Medulla oblongata (tissue), 1 donor: ENCODE results near the gene GRPEL1.

ENCODE experiments used
- DNase-seq: peaks from one replicate; pipeline ENCODE4 v3.0.0-alpha.2; 2015; ENCODE audit errors: extremely low spot score

Gene GRPEL1

DNA sequence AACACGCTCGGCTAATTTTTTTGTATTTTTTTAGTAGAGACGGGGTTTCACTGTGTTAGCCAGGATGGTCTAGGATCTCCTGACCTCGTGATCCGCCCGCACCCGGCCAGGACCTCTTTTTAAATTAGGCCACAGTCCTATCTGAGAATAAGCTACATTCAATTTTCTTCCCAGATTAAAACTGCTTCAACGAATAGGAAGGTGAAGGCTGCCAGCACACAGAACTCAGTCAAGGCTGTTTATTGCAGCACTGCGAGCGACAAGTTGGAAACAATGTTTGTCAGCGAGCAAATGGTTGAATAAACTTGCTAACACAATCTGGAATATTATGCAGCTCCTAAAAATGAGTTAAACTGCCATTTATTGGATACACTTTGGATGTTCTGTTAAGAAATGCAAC lies 1.9 kb downstream of the GRPEL1 start:
- DNase-seq: no peak

DNA sequence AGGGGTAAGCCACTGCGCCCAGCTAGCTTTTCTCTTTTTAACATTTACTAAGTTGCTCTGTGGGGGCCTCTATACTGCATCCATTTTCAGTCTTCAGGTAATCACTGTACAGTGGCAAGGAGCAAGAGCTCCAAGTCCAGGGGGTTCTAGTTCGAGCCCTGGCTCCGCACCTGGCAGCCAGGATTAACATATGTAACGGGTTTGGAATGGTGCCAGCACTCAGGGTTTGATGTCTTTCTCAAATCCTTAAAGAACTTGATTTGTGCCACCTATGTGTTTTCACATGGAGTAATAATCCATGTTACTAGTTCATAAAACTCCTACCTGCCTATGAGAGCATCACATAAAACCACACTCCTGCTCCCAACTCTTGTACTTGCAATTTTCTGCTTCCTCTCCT lies 4.5 kb downstream of the GRPEL1 start:
- no peak for DNase-seq

DNA sequence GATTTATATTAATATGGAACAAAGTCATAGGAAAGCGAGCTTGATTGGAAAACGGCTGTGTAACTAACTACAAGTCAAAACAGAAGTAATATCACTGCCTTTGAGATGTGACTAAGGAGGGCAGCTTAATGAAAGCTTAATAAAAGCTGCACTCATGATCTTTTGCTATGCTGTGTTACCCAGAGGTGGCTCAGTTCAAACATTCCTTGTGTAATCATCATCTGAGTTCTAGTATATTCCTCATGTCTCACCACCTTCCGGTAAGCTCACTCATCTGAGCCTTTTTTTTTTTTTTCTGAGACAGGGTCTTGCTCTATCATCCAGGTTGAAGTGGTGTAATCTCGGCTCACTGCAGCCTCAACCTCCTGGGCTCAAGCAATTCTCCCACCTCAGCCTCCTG lies 5.0 kb downstream of the GRPEL1 start:
- DNase-seq: no peak

GRCh38 chr4:7061815-7062214 lies 6.0 kb downstream of the GRPEL1 start:
- DNase-seq: no peak

GRCh38 chr4:7060346-7061150 lies 7.3 kb downstream of the GRPEL1 start:
- no peak for DNase-seq

DNA sequence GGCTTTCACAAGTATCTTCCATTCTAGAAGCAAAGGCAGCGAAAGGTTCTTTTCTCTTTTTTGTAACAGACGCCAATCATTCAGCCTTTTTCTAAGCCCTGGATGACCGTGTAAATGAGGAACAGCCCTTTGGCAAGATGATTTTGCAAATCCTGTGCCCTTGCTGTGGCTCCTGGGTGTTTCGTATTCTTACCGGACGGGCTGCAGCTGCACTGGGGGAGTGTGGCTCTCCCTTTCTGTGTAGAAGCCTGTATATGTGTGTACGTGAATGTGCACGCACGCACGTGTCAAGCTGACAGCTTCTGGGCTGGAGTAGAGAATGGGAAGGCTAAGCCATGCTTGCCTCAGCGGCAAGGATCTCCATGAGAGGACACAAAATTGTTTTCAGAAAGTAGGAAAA lies 8.2 kb downstream of the GRPEL1 start:
- DNase-seq: no peak

- no peak for DNase-seq
Observed at GRCh38 chr4:7058792-7059191, 9.1 kb downstream of the GRPEL1 start.

GRCh38 chr4:7055990-7056325 lies 11.9 kb downstream of the GRPEL1 start:
- DNase-seq: no peak

DNA sequence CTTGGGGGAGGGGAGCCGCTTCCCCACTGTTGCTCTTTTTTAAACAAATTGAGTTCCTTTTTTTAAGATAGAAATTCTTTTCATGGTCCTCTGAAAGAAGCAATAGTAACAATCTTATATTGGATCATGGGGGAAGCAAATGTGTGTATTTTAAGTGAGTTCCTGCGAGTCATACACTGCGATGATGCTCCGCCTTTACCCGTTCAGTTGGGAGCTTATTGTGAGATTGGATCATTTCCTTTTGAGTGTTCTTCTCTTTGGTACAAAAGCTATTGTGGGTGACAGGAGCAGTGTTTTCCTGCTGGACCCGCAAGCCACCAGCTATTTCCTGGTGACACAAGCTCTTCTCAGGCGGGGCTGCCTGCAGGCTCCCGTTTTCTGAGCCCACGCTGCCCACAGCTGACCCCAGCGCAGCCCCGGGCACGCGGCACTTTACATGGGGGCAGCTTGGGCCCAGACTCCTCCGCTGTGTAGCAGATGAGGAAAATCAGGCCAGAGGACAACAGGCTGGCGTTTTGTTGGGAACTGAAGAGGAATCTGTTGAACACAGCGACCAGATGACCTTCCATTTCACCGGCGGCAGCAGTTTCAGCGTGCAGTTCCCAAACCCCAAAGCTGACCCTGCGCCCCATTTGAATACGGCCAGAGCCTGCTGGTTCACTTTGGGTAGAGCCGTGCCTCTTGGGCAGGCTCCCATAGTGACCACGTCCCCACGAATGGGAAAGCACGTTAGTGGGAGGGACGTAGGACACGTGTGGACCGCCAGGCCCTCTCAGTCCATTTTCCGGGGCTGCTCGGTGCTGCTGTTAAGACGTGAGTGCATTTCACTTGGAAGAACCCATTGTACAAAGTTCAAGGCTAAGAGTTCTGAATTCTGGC lies 12.5 kb downstream of the GRPEL1 start:
- no peak for DNase-seq

GRCh38 chr4:7054106-7054880 lies 13.6 kb downstream of the GRPEL1 start:
- DNase-seq: no peak

DNA sequence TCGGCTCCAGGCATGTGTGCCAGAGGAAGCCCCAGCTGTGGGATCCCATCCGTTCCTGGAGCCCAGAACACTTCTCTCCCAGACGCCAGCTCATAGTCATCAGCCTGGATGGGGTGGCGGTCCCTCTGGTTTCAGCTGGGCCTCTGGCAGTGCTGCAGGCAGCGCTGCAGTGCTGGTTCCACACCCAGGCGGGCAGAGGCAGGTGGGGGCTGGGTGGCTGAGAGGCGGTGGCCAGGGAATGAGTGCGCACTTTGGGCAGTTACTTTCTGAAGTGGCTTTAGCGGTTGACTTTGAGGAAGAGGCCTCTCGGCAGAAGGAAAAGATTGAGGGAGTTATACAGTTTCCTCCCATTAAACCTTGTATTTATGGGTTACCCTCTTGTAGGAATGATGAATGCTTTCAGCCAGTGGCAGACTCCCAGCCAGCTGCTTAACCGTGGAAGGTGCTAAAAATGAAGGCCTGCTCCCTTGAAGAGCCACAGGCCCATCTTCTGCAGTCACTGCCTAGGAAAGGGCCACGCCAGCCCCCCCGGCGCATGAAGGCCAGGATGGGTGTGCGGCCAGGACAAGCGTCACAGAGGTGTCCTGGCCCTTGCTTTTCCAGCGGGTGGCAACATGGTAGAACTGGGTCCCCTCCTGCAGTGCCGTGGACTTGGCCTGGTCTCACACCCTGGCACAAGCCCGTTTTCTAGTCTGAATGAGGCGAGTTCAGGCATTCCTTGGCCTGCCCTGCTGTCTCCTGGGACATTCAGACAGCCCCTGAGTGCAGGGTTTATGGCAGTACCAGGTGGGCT lies 14.7 kb downstream of the GRPEL1 start:
- DNase-seq: peak; percentile 76

- no peak for DNase-seq
Observed at GRCh38 chr4:7052313-7052712, 15.6 kb downstream of the GRPEL1 start.

DNA sequence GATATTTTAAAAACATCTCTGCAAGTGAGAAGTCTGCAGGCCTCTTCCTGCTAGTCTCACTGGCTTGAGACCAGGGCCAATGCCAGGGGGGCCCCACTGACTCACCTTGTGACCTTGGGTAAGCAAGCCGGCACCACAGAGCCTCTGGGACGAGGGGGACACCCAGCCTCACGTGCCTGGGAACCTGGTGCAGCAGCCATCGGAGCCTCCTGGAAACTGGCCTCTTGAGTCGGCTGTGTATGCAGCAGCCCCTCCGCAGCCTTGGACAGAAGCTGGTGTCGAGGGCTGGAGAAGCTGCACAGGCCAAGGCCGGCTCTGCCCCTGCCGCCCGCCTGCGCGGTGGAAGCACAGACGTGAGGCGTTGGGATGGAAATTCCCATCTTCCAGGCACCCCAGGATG lies 16.0 kb downstream of the GRPEL1 start:
- DNase-seq: no peak

- DNase-seq: no peak
Observed at GRCh38 chr4:7051144-7051495, 16.7 kb downstream of the GRPEL1 start.

GRCh38 chr4:7050481-7051143 lies 17.3 kb downstream of the GRPEL1 start:
- DNase-seq: no peak

DNA sequence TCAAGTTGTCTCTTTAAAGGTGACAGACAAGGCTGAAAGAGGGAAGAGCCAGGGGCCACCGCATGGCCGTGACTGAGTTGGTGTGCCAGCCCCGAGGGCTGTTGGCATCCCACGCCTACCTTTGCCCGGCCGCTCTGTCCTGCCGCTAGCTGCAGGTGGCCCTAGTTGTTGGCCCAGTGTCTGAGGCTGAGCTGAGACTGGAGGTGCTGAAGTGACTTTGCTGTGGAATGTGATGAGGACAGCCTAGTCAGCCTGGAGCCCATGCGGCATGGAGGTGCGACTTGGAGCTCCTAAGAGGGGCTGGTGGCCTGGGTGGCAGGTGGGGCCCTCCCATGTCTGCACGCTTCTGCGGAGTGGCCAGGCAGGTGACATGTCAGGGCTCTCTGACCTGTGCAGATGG lies 18.1 kb downstream of the GRPEL1 start:
- DNase-seq: no peak

DNA sequence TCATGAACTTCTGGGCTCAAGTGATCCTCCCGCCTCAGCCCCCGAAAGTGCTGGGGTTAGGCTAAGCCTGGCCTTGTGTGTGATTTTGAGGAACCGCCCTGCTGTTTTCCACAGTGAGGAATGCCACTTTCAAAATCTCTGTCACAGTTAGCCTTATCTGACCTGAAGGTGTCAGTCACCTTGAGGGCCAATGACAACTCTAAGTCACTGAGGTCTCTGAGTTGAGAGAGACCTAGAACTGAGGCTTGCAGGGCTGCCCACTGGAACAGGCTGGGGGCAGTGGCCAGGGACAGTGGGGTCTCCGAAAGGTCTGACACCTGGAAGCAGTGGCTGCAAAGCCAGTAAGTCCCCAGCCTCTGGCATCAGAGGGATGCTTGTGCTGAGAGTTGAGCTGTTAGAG lies 18.6 kb downstream of the GRPEL1 start:
- no peak for DNase-seq

- no peak for DNase-seq
Observed at GRCh38 chr4:7048642-7049041, 19.2 kb downstream of the GRPEL1 start.

- no peak for DNase-seq
Observed at GRCh38 chr4:7046971-7047370, 20.9 kb downstream of the GRPEL1 start.

DNA sequence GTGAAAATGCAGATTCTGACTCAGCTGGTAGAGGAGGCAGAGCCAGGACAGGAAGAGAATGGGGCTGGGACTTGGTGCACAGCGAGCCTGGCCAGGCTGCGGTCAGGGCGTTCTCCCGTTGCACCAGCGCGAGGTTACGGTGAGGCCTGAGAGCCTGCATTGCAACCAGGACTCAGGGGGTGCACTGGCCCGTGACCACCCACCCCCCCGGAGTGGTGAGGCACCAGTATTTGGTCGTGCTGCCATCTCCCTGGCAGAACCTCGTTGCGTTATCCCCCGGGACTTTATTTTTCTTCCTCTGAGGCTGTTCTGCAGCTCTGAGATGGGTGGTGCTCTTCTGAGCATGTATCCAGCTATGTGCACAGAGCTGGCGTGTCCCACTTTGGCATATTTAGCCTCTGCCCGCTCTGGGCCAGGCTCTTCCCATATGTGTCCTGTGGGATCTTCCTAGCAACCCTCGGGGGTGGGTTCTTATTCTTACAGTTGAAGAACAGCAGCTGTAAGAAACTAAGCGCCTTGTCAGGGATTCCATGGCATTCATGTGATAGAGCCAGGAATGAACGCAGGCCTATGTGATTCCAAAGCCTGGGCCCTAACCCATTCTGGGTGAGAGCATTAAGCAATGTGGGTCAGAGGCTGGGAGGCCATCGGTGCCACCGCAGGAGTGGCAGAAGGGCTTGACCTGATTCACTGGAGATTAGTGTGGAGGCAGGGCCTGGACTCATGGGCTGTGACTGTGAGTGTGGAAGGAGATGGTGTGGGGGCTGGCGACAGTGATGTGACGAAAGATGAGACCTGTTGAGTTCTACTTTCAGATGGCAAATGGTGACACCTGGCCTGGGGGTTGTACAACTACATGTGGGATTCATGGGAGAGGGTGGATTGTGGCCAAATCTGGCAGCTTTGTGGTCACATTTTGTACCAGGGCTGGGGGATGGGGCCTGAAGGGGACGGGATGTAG lies 21.6 kb downstream of the GRPEL1 start:
- DNase-seq: no peak
